Lower leg skin (tissue), 4 donors: ENCODE results near the gene SCGB1C1. TPM values are rescaled to one million over a fixed set of nuclear protein-coding genes. Genes with fewer than 3 reads are reported as not detected.
A peak's percentile ranks its signal among the peaks of the same experiment; 100 is the strongest.

Experiments
- DNase-seq, 2 donors: peaks; one replicate each; pipeline ENCODE4 v3.0.0-alpha.2; 2019; ENCODE audit warnings: low spot score in 2 of 2
- H3K4me3 ChIP-seq: fragments of 200-600 bp; sonication (generic); 2 replicates; pipeline ENCODE4 v1.5.1; 2017; ENCODE audit warnings: mild to moderate bottlenecking, low read depth; ENCODE audit not compliant: poor library complexity, severe bottlenecking
- POLR2A ChIP-seq, 2 donors: fragments of 450-650 bp; IDR thresholded peaks; one replicate each; pipeline ENCODE4 v1.6.1; 2016 to 2017; ENCODE audit warnings: antibody characterized with exemption in 2 of 2, mild to moderate bottlenecking in 1 of 2, moderate library complexity in 1 of 2
- WGBS, 2 donors: methylation state at CpG; one replicate each; pipeline ENCODE4 v1.1.5; 2018; 5-methylcytosine and 5-hydroxymethylcytosine counted together
- intact Hi-C: fragments of 100-400 bp; cut with DNase I; formaldehyde crosslinking; loops from one replicate; pipeline ENCODE4 v1.15.0; 2023; ENCODE audit warnings: low total_unique reads
- total RNA-seq, 4 donors: library from RNA; depleted of rRNA; stranded (reverse); fragments of >200 nt; gene quantifications; one replicate each; pipeline ENCODE4 v1.1.0, GENCODE V29; 2016
- TF ChIP-seq, protein P1 (sequence below), 3 donors: fragments of 450-650 bp; IDR thresholded peaks; one replicate each; pipeline ENCODE4 v1.5.1; 2016; ENCODE audit warnings: antibody characterized with exemption in 3 of 3, mild to moderate bottlenecking in 3 of 3, moderate library complexity in 2 of 3

Gene SCGB1C1
- total RNA-seq, 4 donors from 2014 or later, result not detected

DNA sequence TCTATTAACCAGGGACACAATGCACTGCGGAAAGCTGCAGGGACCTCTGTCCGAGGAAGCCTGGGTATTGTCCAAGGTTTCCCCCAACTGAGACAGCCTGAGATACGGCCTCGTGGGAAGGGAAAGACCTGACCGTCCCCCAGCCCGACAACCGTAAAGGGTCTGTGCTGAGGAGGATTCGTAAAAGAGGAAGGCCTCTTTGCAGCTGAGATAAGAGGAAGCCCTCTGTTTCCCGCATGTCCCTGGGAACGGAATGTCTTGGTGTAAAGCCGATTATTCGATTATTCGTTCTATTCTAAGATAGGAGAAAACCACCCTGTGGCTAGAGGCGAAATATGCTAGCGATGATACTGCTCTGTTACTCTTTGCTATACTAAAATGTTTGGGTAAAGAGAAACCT lies 9.1 kb downstream of the SCGB1C1 start:
- TF ChIP-seq, protein P1, sequence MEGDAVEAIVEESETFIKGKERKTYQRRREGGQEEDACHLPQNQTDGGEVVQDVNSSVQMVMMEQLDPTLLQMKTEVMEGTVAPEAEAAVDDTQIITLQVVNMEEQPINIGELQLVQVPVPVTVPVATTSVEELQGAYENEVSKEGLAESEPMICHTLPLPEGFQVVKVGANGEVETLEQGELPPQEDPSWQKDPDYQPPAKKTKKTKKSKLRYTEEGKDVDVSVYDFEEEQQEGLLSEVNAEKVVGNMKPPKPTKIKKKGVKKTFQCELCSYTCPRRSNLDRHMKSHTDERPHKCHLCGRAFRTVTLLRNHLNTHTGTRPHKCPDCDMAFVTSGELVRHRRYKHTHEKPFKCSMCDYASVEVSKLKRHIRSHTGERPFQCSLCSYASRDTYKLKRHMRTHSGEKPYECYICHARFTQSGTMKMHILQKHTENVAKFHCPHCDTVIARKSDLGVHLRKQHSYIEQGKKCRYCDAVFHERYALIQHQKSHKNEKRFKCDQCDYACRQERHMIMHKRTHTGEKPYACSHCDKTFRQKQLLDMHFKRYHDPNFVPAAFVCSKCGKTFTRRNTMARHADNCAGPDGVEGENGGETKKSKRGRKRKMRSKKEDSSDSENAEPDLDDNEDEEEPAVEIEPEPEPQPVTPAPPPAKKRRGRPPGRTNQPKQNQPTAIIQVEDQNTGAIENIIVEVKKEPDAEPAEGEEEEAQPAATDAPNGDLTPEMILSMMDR (IDR thresholded peaks at IDR 0.05), result no peak
- TF ChIP-seq POLR2A (IDR thresholded peaks at IDR 0.05), result no peak
- DNase-seq, result peak in 1 of 2 donors; percentile 74
- WGBS, 2 donors, result 72 to 78% methylated on average over 15 of the region's 15 CpGs
- intact Hi-C loops, result no loop called here
- no peak overlapping the region for H3K4me3 ChIP-seq

DNA sequence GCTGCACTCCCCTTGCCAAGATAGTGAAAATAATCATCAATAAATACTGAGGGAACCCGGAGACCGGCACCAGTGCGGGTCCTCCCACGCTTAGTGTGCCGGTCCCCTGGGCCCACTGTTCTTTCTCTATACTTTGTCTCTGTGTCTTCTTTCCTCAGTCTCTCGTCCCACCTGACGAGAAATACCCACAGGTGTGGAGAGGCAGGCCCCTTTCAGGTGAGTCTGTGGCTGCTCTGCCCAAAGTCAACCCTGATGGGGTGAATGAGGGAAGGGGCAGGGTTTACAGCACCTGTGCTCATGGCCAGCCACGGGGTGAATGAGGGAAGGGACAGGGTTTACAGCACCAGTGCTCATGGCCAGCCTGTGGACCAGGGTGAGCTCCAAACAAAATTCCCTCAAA lies 9.6 kb downstream of the SCGB1C1 start:
- intact Hi-C loops, result no loop called here
- 80 to 82% methylated on average over 8 of the region's 8 CpGs for WGBS, 2 donors
- H3K4me3 ChIP-seq, result no peak overlapping the region
- TF ChIP-seq POLR2A (IDR thresholded peaks at IDR 0.05), result no peak
- TF ChIP-seq, protein P1 (IDR thresholded peaks at IDR 0.05), result no peak
- peak in 1 of 2 donors; percentile 67 for DNase-seq

DNA sequence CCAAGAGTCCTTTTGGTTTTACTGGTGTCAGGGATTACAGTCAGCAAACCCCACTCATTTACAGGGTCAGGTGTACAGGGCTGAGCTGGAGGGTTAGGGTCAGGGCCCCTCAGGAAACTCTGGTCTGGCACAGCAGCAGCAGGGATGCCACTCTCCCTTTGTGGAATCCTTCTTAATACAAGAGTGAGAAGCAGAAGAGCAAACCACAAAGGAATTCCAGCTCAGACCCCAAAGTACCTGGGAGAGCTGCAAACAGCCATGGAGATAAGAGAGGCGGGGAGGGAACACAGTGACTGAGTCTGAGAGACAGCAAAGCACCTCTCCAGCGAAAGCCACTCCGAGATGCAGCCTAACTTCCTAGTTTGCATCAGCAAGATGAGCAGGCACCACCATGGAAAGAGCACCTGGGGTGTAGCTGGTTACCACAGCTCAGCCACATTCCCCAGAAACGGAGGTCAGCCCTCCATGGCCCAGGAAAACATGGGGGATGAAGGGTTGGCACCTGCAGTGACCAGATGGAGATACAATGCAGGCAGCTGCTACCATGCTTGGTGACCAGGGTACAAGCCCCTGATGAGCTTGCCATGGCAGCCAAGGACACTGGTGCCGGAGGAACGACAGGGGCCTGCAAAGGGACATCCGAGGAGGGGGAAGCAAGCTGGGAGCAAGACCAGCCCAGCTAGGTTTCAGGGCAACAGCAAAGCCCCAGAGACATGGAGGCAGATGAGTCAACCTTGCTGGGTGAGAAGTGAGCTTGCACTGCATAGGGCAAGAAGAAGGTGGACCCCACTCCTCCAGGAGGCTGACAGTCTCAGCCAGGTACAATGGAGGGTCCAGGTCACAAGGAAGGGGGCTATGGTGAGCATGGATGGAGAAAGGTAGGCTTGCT lies 10.4 kb downstream of the SCGB1C1 start:
- H3K4me3 ChIP-seq, result no peak overlapping the region

DNA sequence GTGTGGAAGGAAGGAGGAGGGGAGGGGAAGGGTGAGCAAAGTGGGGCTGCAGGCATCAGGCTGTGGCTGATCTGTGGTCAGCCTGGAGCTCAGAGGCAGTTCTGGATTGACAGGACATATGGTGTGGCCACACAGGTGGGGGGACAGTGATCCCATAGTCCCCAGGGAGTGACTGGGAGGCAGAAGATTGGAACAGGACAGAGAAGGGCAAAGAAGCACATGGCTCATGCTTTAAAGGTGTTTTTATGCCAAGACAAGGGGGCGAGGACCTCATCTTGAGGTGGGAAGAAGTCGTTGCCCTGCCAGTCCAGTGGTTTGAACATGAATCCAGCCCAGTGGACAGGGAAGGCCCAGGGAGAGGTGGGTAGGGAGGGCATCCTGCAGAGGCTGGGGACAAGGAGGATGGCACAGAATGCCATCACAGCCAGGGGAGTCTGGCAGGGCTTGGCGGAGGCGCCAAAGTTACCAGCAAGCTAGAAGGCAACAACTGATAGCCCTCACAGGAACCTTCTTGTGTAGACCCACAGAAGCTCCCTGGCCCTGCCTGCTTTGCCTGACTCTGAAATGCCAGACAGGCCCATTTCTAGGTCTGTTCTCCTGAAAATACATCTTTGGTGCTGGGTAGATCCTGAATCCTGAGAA lies 11.2 kb downstream of the SCGB1C1 start:
- peak; percentile 9 to 58 for DNase-seq
- no peak overlapping the region for H3K4me3 ChIP-seq
- 91 to 93% methylated on average over 4 of the region's 4 CpGs for WGBS, 2 donors
- TF ChIP-seq, protein P1 (IDR thresholded peaks at IDR 0.05), result no peak
- no peak for TF ChIP-seq POLR2A (IDR thresholded peaks at IDR 0.05)
- intact Hi-C loops, result no loop called here

More for the DNA sequence above, 10.4 kb downstream of the SCGB1C1 start:
- no peak for TF ChIP-seq POLR2A (IDR thresholded peaks at IDR 0.05)
- TF ChIP-seq, protein P1 (IDR thresholded peaks at IDR 0.05), result no peak
- intact Hi-C loops, result no loop called here
- DNase-seq, result peak; percentile 13 to 52
- WGBS, 2 donors, result 86 to 89% methylated on average over 7 of the region's 7 CpGs

DNA sequence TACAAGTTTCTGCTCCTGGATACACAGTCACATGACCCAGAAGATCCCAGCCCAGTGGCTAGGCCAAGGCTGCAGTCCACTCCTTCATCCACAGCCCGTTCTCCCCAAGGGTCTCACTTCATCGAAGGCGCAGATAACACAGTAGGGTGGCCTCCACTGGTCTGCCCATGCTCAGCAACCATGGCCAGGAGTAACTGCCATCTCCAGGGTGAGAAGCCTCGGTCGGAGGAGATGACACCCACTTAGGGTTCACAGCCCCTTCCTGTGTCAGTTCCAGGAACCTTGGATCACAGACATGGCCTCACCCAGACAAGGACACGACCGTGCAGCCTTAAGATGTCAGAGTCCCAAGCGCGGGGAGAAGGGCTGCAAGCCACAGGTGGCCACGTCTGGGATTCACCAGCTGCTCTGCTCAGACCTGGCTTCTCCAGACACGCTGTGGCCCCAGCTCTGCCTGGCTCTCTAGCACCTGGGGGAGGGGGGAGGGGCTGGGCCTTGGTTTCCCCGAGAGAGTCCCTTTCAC lies 11.8 kb downstream of the SCGB1C1 start:
- peak in 1 of 2 donors; percentile 75 for DNase-seq
- intact Hi-C loops, result no loop called here
- WGBS, 2 donors, result 75 to 83% methylated on average over 12 of the region's 12 CpGs
- TF ChIP-seq, protein P1 (IDR thresholded peaks at IDR 0.05), result no peak
- TF ChIP-seq POLR2A (IDR thresholded peaks at IDR 0.05), result no peak
- H3K4me3 ChIP-seq, result no peak overlapping the region
